Measurements from ENCODE around the gene CCND2.

The CCND2 gene

DNA sequence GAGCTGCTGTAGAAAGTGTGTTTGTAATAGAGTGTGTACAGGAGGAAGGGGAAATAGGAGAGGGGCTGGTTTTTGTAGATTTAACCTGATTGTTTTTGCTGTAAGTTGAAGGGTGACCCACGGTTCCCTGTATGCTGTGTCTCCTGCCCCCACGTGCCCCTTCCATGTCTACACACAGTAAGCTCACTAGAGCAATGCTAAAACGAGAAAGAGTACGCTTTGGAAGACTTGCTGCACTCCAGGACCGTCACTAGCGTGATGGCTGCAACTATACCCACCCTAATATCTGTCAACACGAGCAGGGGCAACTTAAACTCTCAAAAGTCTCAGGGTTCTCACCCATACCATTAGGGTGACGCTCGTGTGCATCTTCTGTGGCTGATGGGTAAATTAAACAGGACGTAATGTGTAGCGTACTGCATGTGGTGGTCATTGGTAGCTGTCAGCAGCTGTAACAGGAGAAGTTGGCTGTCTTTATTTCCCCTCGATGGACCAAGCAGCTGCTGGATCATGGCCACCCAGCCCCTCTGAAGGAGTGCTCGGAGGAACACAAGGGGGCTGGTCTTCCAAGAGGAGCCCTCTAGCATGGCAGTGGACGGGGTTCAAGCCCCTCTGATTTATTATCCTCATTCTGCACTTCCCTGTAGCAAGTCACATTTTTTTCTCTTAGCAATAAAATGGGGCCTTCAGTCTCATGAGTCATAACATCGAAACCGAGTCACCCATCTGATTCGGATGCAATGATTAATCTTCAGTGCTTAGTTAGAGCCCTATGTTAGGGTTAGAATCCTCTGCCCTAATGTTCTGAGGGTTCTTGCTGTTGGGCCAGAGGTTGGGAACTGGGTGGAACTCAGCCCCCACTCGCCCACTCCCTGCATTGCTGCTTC lies 14.0 kb downstream of the CCND2 start:
- TF ChIP-seq, protein P1, sequence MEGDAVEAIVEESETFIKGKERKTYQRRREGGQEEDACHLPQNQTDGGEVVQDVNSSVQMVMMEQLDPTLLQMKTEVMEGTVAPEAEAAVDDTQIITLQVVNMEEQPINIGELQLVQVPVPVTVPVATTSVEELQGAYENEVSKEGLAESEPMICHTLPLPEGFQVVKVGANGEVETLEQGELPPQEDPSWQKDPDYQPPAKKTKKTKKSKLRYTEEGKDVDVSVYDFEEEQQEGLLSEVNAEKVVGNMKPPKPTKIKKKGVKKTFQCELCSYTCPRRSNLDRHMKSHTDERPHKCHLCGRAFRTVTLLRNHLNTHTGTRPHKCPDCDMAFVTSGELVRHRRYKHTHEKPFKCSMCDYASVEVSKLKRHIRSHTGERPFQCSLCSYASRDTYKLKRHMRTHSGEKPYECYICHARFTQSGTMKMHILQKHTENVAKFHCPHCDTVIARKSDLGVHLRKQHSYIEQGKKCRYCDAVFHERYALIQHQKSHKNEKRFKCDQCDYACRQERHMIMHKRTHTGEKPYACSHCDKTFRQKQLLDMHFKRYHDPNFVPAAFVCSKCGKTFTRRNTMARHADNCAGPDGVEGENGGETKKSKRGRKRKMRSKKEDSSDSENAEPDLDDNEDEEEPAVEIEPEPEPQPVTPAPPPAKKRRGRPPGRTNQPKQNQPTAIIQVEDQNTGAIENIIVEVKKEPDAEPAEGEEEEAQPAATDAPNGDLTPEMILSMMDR (IDR thresholded peaks at IDR 0.05; ENCODE audit: borderline replicate concordance, control extremely low read depth, extremely low read depth, insufficient read depth, missing control alignments), result no peak
- in situ Hi-C loops (cut with MboI; ENCODE audit: low sequenced_read_pairs, unreplicated experiment), result loop anchor here (10.0 to 25.0 kb wide), 2 partner anchors 300 to 403 kb away; no protein-coding TSS in a partner anchor
- no peak for DNase-seq (ENCODE audit: low spot score)

DNA sequence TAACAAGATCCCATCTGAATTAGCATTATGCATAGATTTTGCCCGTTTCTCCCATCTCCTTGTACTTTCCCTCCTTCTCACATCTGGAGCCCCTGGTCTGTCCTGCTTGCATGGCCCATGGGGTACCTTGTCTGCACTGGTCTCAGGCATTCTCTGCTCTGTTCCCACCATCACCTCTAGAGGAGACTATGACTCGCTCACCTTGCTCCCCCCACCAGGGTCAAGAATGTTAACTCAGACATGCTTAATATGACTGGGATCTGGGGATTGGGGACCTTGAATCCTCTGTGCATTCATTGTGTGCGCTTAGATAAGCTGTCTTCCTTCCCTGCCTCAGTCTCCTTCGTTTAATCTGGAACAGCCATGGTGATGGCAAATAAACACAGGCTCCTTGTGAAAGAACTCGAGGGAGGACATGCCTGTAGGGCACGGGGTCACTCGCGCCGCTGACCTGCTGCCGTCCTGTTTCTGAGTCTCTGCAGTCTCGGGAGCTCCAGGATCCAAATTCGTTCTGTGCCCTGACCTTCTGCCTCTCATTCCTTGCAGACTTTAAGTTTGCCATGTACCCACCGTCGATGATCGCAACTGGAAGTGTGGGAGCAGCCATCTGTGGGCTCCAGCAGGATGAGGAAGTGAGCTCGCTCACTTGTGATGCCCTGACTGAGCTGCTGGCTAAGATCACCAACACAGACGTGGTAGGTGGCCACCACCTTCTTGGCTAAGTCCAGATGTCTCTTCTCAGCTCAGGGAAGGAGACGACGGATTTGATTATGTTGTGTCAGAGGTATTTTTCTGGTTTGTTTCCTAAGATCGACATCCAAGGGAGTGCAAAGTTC lies 15.0 kb downstream of the CCND2 start:
- TF ChIP-seq, protein P1 (IDR thresholded peaks at IDR 0.05; ENCODE audit: borderline replicate concordance, control extremely low read depth, extremely low read depth, insufficient read depth, missing control alignments), result no peak
- DNase-seq (ENCODE audit: low spot score), result no peak
- in situ Hi-C loops (cut with MboI; ENCODE audit: low sequenced_read_pairs, unreplicated experiment), result loop anchor here (10.0 to 25.0 kb wide), 2 partner anchors 301 to 404 kb away; no protein-coding TSS in a partner anchor

DNA sequence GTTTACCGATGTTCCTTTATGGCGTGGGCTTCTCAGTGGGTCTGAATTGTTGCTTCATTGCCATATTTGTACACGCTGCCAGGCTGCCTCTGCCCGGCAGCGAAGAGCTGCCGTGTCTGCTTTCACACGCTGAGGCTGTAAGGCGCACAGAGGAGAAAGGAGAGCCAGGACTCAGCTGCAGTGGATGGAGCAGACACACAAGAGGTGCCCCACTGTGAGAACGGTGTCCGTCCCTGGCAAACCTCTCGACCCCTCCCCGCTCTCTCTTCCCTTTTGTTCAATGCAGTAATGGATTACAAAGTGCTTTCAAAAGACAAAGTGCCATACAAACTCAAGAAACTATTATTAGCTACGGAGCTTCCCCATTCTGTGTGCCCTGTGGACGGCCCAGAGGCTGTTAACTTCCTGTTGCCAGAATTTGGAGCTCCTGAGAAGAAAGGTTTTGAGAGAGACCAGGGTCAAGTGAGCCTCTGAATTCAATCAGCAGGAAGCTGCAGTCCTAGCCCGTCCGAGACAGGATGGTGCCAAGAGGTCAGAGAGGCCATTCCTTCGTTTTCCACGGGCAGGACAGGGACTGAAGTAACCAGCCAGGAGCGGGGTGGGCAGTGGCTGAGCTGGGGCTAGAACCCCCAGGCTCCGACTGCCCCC lies 15.8 kb downstream of the CCND2 start:
- DNase-seq (ENCODE audit: low spot score), result no peak
- in situ Hi-C loops (cut with MboI; ENCODE audit: low sequenced_read_pairs, unreplicated experiment), result loop anchor here (10.0 to 25.0 kb wide), 2 partner anchors 302 to 405 kb away; no protein-coding TSS in a partner anchor

DNA sequence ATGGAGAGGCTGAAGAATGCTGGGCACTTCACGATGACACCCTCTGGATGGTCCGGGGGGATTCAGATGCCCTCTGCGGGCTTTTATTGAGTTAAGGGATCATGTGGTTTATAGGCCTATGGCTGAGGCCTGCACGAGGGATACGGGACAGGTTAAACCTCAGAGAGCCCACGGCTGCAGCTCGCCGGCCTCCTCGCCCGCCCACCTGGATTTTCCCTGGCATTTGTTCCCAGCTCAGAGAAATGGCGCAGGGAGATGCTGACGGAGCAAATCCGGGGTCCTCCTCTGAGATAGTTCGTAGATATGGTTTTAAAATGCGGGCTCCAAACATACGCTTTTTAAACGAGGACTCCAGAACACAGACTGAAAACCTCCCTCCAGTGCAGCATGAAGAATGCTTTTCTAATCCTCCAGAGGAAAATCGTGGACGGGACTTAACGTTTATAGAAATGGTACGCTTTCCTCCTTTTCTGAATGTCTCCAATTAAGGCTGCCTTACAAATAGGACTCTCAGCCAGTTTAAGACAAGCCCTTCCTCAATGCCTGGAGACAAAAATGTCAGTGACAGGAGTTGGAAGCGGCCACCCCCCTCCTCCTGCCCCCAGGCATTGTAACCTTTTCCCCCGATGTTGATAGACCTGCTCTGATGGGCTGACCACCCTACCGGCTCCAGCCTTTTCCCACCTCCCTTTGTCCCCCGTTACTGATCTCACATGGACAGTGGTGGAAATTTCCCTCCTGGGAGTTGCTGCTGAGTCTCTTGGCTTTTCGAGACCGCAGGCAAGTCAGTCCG lies 16.6 kb downstream of the CCND2 start:
- in situ Hi-C loops (cut with MboI; ENCODE audit: low sequenced_read_pairs, unreplicated experiment), result loop anchor here (10.0 to 25.0 kb wide), 2 partner anchors 303 to 405 kb away; no protein-coding TSS in a partner anchor
- no peak for DNase-seq (ENCODE audit: low spot score)
- TF ChIP-seq, protein P1 (IDR thresholded peaks at IDR 0.05; ENCODE audit: borderline replicate concordance, control extremely low read depth, extremely low read depth, insufficient read depth, missing control alignments), result no peak

More for the DNA sequence above, 15.8 kb downstream of the CCND2 start:
- TF ChIP-seq, protein P1 (IDR thresholded peaks at IDR 0.05; ENCODE audit: borderline replicate concordance, control extremely low read depth, extremely low read depth, insufficient read depth, missing control alignments), result no peak

DNA sequence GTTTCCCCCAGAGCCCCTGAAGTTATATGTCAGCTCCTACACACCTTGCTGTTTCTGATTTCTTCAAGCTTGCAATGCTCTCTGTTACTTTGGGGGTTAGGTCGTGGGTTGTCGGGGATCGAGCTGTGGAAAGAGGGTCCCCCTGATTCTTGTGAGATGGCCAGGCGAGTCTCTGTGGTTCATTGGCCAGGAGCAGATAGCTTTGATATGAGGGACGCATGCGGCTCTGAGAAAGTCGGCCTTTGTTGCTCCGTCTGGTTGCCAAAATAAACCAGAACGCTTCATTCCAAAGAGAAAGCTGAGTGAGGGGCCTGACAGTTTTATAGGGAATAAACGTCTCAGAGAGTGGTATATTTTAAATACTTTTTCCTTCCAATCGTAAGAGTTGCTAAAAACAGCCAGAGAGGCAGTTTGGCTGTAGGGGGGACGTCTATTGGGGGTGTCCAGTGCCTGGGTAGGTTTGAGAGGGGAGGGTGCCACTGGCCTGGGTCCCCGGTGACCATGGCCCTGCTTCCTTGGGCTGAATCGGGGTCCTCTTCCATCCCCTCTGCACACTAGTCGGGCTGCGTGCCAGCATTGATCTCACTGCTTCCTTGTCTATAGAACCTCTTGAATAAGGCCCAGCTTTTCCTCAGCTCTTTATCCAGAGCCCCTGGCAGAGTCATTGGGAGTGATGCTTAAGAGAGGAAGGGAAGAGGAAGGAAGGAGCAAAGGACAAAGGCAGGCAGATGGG lies 18.9 kb downstream of the CCND2 start:
- in situ Hi-C loops (cut with MboI; ENCODE audit: low sequenced_read_pairs, unreplicated experiment), result loop anchor here (25.0 kb wide), 1 partner anchor 305 kb away; no protein-coding TSS in a partner anchor
- TF ChIP-seq, protein P1 (IDR thresholded peaks at IDR 0.05; ENCODE audit: borderline replicate concordance, control extremely low read depth, extremely low read depth, insufficient read depth, missing control alignments), result no peak
- no peak for DNase-seq (ENCODE audit: low spot score)

All from GM13976 (cell line).